GM12872 (cell line): ENCODE measurements around the gene SIGLEC11.
A peak's percentile ranks its signal among the peaks of the same experiment; 100 is the strongest.

ENCODE experiments used
- CTCF ChIP-seq: IDR thresholded peaks from 3 replicates; pipeline ENCODE4 v1.5.1; 2011; ENCODE audit warnings: low read depth, mild to moderate bottlenecking, low read length, moderate library complexity; ENCODE audit not compliant: insufficient read depth

SIGLEC11 gene

GRCh38 chr19:49915271-49915670 lies 45.7 kb downstream of the SIGLEC11 start:
- TF ChIP-seq CTCF, result peak; percentile 53; the same call in 2 of the 3 replicates

- TF ChIP-seq CTCF, result no peak
These were observed 47.3 kb downstream of the SIGLEC11 start for GRCh38 chr19:49913720-49914119.

- TF ChIP-seq CTCF, result peak; percentile 71
These were observed 47.8 kb downstream of the SIGLEC11 start for GRCh38 chr19:49912965-49913685.

GRCh38 chr19:49911381-49912145 lies 49.4 kb downstream of the SIGLEC11 start:
- no peak for TF ChIP-seq CTCF

- TF ChIP-seq CTCF, result no peak
These were observed 50.8 kb downstream of the SIGLEC11 start for GRCh38 chr19:49910179-49910578.

GRCh38 chr19:49908480-49909420 lies 52.2 kb downstream of the SIGLEC11 start:
- TF ChIP-seq CTCF, result no peak

- no peak for TF ChIP-seq CTCF
These were observed 53.1 kb downstream of the SIGLEC11 start for GRCh38 chr19:49907745-49908446.
